Liver (tissue), 3 donors: Measurements from ENCODE around the gene BLZF1.

ENCODE experiments used
- CTCF ChIP-seq: fragments of 150-350 bp; IDR thresholded peaks from 2 replicates; pipeline ENCODE4 v1.5.1; 2017; ENCODE audit warnings: improper control_type of control experiment, low read depth, low read length; ENCODE audit not compliant: missing input control
- EGR1 ChIP-seq, 2 donors: IDR thresholded peaks; 2 replicates each; pipeline ENCODE4 v1.6.1; 2016 to 2018; ENCODE audit warnings: antibody characterized with exemption in 2 of 2, low read depth in 2 of 2
- MAX ChIP-seq: IDR thresholded peaks from 2 replicates; pipeline ENCODE4 v1.6.1; 2016; ENCODE audit warnings: antibody characterized with exemption
- SP1 ChIP-seq: IDR thresholded peaks from 2 replicates; pipeline ENCODE4 v1.6.1; 2018; ENCODE audit warnings: antibody characterized with exemption, mild to moderate bottlenecking
- TAF1 ChIP-seq: conservative IDR thresholded peaks from 2 replicates; pipeline ENCODE4 v1.6.1; 2016; ENCODE audit warnings: antibody characterized with exemption, mild to moderate bottlenecking
- donor health status: healthy.
- donor health status: healthy.

- TF ChIP-seq MAX (no peak), CTCF (no peak), EGR1 (IDR thresholded peaks at IDR 0.05; ENCODE audit: low read depth in 2 of 2) (no peak), SP1 (no peak), TAF1 (no peak)
Observed at GRCh38 chr1:169426174-169426705, 58.2 kb downstream of the BLZF1 start.
